HepG2 (cell line): ENCODE results near the gene ZNF318. TPM values are rescaled to one million over a fixed set of nuclear protein-coding genes. Genes with fewer than 3 reads are reported as not detected.
A peak's percentile ranks its signal among the peaks of the same experiment; 100 is the strongest.

Source experiments
- HDAC2 ChIP-seq: sonication (generic); formaldehyde crosslinking; IDR thresholded peaks from 2 replicates; pipeline ENCODE4 v1.4.0; 2020; ENCODE audit warnings: missing genetic modification reagents
- HNRNPLL ChIP-seq: fragments of 200-400 bp; formaldehyde crosslinking; IDR thresholded peaks from 2 replicates; pipeline ENCODE4 v1.6.1; 2017; ENCODE audit warnings: mild to moderate bottlenecking, low read depth, low read length; ENCODE audit not compliant: poor library complexity, severe bottlenecking
- KLF12 ChIP-seq: sonication (generic); formaldehyde crosslinking; IDR thresholded peaks from 2 replicates; pipeline ENCODE4 v1.4.0; 2020; ENCODE audit warnings: missing genetic modification reagents, borderline replicate concordance
- PCBP1 ChIP-seq: fragments of 200-400 bp; formaldehyde crosslinking; IDR thresholded peaks from 2 replicates; pipeline ENCODE4 v1.6.1; 2017; ENCODE audit warnings: mild to moderate bottlenecking, low read depth, low read length, borderline replicate concordance
- PHF20 ChIP-seq: sonication (generic); formaldehyde crosslinking; IDR thresholded peaks from 2 replicates; pipeline ENCODE4 v1.5.0; 2020; ENCODE audit warnings: mild to moderate bottlenecking, missing genetic modification reagents
- PLRG1 ChIP-seq: fragments of 450-650 bp; conservative IDR thresholded peaks from 2 replicates; pipeline ENCODE4 v1.6.1; 2016
- SKI ChIP-seq: fragments of 450-650 bp; IDR thresholded peaks from one replicate; pipeline ENCODE4 v1.6.1; 2018; ENCODE audit warnings: mild to moderate bottlenecking; ENCODE audit not compliant: partially characterized antibody
- TOPORS ChIP-seq: sonication (generic); formaldehyde crosslinking; IDR thresholded peaks from 2 replicates; pipeline ENCODE4 v1.8.0; 2023; ENCODE audit warnings: mild to moderate bottlenecking, missing genetic modification reagents
- ZNF264 ChIP-seq: sonication (generic); formaldehyde crosslinking; IDR thresholded peaks from 2 replicates; pipeline ENCODE4 v1.4.0; 2020; ENCODE audit warnings: missing genetic modification reagents
- ZNF496 ChIP-seq: sonication (generic); formaldehyde crosslinking; IDR thresholded peaks from 2 replicates; pipeline ENCODE4 v1.8.1; 2023; ENCODE audit warnings: mild to moderate bottlenecking, moderate library complexity, missing genetic modification reagents; ENCODE audit not compliant: insufficient replicate concordance
- ZNF549 ChIP-seq: sonication (generic); formaldehyde crosslinking; IDR thresholded peaks from 2 replicates; pipeline ENCODE4 v1.5.0; 2020; ENCODE audit warnings: missing genetic modification reagents
- ZNF674 ChIP-seq: sonication (generic); formaldehyde crosslinking; IDR thresholded peaks from 2 replicates; pipeline ENCODE4 v1.5.0; 2020; ENCODE audit warnings: low read depth, mild to moderate bottlenecking, missing genetic modification reagents
- ZNF772 ChIP-seq: sonication (generic); formaldehyde crosslinking; IDR thresholded peaks from 2 replicates; pipeline ENCODE4 v1.5.0; 2020; ENCODE audit warnings: mild to moderate bottlenecking, missing genetic modification reagents
- polyA plus RNA-seq, 8 experiments: library from polyadenylated mRNA; depleted of rRNA in 3 of 8; stranded (reverse) in 7 of 8; unstranded in 1 of 8; fragments of >200 nt; fragmentation: Illumina TruSeq in 4 of 8; extraction: Trizol in 4 of 8; gene quantifications; 2 replicates each; pipeline versions ENCODE4 v1.2.1 to v1.2.3, GENCODE V29; 2011 to 2016; ENCODE audit warnings: low read depth in 4 of 8, missing spikeins in 1 of 8, mixed read lengths in 1 of 8; ENCODE audit not compliant: insufficient read depth in 1 of 8
- total RNA-seq, 5 experiments: library from RNA; depleted of rRNA; stranded (reverse); fragments of >200 nt; fragmentation: Illumina TruSeq; extraction: Trizol; gene quantifications; 2 replicates each; pipeline ENCODE4 v1.2.3, GENCODE V29; 2016; ENCODE audit warnings: low read depth in 1 of 5
- TF ChIP-seq, protein P1 (sequence below): sonication (generic); formaldehyde crosslinking; conservative IDR thresholded peaks from 2 replicates; pipeline ENCODE4 v1.8.0; 2022; ENCODE audit warnings: missing genetic modification reagents
- TF ChIP-seq, protein P2 (sequence below): sonication (generic); formaldehyde crosslinking; IDR thresholded peaks from 2 replicates; pipeline ENCODE4 v1.5.0; 2020; ENCODE audit warnings: missing genetic modification reagents
- TF ChIP-seq, protein P3 (sequence below): sonication (generic); formaldehyde crosslinking; IDR thresholded peaks from 2 replicates; pipeline ENCODE4 v1.8.0; 2022; ENCODE audit warnings: missing genetic modification reagents, mild to moderate bottlenecking, moderate library complexity, borderline replicate concordance
- TF ChIP-seq, protein P4 (sequence below): IDR thresholded peaks from 2 replicates; pipeline ENCODE4 v1.6.1; 2016; ENCODE audit warnings: mild to moderate bottlenecking, missing biosample characterization, missing genetic modification reagents
- TF ChIP-seq, protein P5 (sequence below): sonication (generic); formaldehyde crosslinking; IDR thresholded peaks from 2 replicates; pipeline ENCODE4 v1.8.0; 2022; ENCODE audit warnings: mild to moderate bottlenecking, missing genetic modification reagents, moderate library complexity
- TF ChIP-seq, protein P6 (sequence below): sonication (generic); formaldehyde crosslinking; IDR thresholded peaks from 2 replicates; pipeline ENCODE4 v1.5.1; 2020; ENCODE audit warnings: mild to moderate bottlenecking, missing genetic modification reagents, moderate library complexity

Gene ZNF318
- total and polyA plus RNA-seq, 2 of the 13 experiments (the other 11 are each of a cell fraction or from before 2014, with no cell fraction given) = 13.0 to 14.5 TPM

DNA sequence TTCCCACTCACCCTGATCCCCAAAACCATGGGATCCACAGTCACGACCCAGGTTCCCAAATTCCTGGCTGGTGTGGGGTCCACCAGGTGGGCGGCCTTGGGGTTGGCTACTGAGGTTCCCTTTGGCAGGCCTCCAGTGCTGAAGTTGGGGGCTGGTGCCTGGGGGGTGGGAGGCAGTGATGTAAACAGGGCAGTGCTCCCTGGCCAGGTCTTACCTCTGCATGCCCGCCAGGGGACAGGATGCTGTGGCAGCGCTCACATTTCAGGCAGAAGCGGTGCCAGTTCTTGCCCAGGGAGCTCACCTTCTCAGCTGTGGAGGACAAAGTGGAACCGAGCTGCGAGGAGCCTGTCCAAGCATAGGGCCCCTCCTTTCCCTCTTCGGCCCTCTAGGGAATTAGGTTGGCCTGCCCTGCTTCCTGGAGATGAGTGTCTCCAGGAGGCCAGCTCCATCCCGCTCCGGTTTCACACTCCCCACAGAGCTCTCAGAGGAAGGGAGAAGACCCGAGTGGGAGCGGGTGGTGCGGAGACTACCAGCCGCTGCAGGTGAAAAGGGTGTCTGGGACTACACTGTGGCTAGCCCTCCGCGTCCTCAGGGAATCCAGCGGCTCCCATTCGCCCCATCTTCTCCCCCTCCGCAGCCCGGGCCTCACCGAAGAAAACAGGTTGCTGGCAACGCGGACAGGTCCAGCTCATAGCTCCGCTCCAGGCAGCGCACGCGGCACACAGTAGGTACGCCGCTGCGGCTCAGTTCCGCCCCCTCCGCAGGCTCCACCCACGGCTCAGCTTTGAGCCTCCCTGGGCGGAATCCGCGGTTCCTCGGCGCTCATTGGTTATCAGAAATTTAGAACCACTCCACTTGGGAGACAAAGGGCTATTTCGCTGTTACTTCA, 61.1 kb downstream of the ZNF318 start, which contains the start of gene CRIP3 (continued):
- TF ChIP-seq PCBP1 (0 out of 2 replicates have a peak, but pooled peaks have one; percentile 27), ZNF549 (CRISPR knock-in tag) (no peak), SKI (no peak), TOPORS (CRISPR knock-in tag) (no peak), HNRNPLL (peak; percentile 79), ZNF674 (CRISPR knock-in tag) (no peak), KLF12 (no peak), PLRG1 (no peak), ZNF496 (CRISPR knock-in tag) (no peak), PHF20 (CRISPR knock-in tag) (peak; percentile 15; the same call in 1 of the 2 replicates), ZNF264 (CRISPR knock-in tag) (no peak), ZNF772 (no peak), HDAC2 (peak; percentile 33; the same call in 1 of the 2 replicates)
- TF ChIP-seq, protein P1, sequence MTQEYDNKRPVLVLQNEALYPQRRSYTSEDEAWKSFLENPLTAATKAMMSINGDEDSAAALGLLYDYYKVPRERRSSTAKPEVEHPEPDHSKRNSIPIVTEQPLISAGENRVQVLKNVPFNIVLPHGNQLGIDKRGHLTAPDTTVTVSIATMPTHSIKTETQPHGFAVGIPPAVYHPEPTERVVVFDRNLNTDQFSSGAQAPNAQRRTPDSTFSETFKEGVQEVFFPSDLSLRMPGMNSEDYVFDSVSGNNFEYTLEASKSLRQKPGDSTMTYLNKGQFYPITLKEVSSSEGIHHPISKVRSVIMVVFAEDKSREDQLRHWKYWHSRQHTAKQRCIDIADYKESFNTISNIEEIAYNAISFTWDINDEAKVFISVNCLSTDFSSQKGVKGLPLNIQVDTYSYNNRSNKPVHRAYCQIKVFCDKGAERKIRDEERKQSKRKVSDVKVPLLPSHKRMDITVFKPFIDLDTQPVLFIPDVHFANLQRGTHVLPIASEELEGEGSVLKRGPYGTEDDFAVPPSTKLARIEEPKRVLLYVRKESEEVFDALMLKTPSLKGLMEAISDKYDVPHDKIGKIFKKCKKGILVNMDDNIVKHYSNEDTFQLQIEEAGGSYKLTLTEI = no peak
- TF ChIP-seq, protein P2, sequence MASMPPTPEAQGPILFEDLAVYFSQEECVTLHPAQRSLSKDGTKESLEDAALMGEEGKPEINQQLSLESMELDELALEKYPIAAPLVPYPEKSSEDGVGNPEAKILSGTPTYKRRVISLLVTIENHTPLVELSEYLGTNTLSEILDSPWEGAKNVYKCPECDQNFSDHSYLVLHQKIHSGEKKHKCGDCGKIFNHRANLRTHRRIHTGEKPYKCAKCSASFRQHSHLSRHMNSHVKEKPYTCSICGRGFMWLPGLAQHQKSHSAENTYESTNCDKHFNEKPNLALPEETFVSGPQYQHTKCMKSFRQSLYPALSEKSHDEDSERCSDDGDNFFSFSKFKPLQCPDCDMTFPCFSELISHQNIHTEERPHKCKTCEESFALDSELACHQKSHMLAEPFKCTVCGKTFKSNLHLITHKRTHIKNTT (CRISPR knock-in tag) = no peak
- TF ChIP-seq, protein P3, sequence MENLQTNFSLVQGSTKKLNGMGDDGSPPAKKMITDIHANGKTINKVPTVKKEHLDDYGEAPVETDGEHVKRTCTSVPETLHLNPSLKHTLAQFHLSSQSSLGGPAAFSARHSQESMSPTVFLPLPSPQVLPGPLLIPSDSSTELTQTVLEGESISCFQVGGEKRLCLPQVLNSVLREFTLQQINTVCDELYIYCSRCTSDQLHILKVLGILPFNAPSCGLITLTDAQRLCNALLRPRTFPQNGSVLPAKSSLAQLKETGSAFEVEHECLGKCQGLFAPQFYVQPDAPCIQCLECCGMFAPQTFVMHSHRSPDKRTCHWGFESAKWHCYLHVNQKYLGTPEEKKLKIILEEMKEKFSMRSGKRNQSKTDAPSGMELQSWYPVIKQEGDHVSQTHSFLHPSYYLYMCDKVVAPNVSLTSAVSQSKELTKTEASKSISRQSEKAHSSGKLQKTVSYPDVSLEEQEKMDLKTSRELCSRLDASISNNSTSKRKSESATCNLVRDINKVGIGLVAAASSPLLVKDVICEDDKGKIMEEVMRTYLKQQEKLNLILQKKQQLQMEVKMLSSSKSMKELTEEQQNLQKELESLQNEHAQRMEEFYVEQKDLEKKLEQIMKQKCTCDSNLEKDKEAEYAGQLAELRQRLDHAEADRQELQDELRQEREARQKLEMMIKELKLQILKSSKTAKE (CRISPR knock-in tag) = no peak
- TF ChIP-seq, protein P4, sequence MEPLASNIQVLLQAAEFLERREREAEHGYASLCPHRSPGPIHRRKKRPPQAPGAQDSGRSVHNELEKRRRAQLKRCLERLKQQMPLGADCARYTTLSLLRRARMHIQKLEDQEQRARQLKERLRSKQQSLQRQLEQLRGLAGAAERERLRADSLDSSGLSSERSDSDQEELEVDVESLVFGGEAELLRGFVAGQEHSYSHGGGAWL = no peak; the same call in 1 of the 2 replicates
- TF ChIP-seq, protein P5, sequence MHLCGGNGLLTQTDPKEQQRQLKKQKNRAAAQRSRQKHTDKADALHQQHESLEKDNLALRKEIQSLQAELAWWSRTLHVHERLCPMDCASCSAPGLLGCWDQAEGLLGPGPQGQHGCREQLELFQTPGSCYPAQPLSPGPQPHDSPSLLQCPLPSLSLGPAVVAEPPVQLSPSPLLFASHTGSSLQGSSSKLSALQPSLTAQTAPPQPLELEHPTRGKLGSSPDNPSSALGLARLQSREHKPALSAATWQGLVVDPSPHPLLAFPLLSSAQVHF = no peak
- TF ChIP-seq, protein P6, sequence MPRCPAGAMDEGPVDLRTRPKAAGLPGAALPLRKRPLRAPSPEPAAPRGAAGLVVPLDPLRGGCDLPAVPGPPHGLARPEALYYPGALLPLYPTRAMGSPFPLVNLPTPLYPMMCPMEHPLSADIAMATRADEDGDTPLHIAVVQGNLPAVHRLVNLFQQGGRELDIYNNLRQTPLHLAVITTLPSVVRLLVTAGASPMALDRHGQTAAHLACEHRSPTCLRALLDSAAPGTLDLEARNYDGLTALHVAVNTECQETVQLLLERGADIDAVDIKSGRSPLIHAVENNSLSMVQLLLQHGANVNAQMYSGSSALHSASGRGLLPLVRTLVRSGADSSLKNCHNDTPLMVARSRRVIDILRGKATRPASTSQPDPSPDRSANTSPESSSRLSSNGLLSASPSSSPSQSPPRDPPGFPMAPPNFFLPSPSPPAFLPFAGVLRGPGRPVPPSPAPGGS (CRISPR knock-in tag) = no peak
